SK-N-SH treated with all-trans-retinoic acid at 6 μM for 48 hours (cell line): ENCODE data around the gene AKT3.

Experiments used
- ATAC-seq: fragments of 200-7000 bp; cut with Tn5 transposase; 3 replicates; pipeline ENCODE4 v1.9.1; 2020; ENCODE audit warnings: mild to moderate bottlenecking, moderate library complexity
- ARNTL ChIP-seq: fragments of 450-650 bp; formaldehyde crosslinking; IDR thresholded peaks from 2 replicates; pipeline ENCODE4 v1.5.0; 2020; ENCODE audit warnings: low read depth, mild to moderate bottlenecking, moderate library complexity, borderline replicate concordance
- BACH2 ChIP-seq: fragments of 250-450 bp; sonication (Bioruptor Pico); IDR thresholded peaks from 2 replicates; pipeline ENCODE4 v1.9.0; 2021; ENCODE audit warnings: mild to moderate bottlenecking, borderline replicate concordance
- CSDC2 ChIP-seq: fragments of 250-450 bp; sonication (Bioruptor Pico); IDR thresholded peaks from 2 replicates; pipeline ENCODE4 v1.5.0; 2020; ENCODE audit warnings: mild to moderate bottlenecking, moderate library complexity
- ESRRG ChIP-seq: fragments of 250-450 bp; sonication (Bioruptor Pico); IDR thresholded peaks from 2 replicates; pipeline ENCODE4 v1.6.1; 2021; ENCODE audit warnings: mild to moderate bottlenecking
- GLIS3 ChIP-seq: fragments of 250-450 bp; sonication (Bioruptor Pico); IDR thresholded peaks from 2 replicates; pipeline ENCODE4 v1.5.0; 2020; ENCODE audit warnings: mild to moderate bottlenecking, moderate library complexity
- ISL1 ChIP-seq: fragments of 250-450 bp; sonication (Bioruptor Pico); IDR thresholded peaks from 2 replicates; pipeline ENCODE4 v2.1.2; 2022; ENCODE audit warnings: mild to moderate bottlenecking, moderate library complexity
- OSR1 ChIP-seq: fragments of 250-450 bp; sonication (Bioruptor Pico); IDR thresholded peaks from 2 replicates; pipeline ENCODE4 v1.8.0; 2022; ENCODE audit warnings: moderate library complexity, mild to moderate bottlenecking, inconsistent platforms
- PPARA ChIP-seq: fragments of 250-450 bp; sonication (Bioruptor Pico); IDR thresholded peaks from 2 replicates; pipeline ENCODE4 v1.5.0; 2020; ENCODE audit warnings: mild to moderate bottlenecking, borderline replicate concordance
- RARB ChIP-seq: fragments of 250-450 bp; sonication (Bioruptor Pico); IDR thresholded peaks from 2 replicates; pipeline ENCODE4 v1.8.0; 2021; ENCODE audit warnings: mild to moderate bottlenecking, moderate library complexity
- SNAI2 ChIP-seq: fragments of 250-450 bp; sonication (Bioruptor Pico); IDR thresholded peaks from 2 replicates; pipeline ENCODE4 v1.5.0; 2020; ENCODE audit warnings: mild to moderate bottlenecking, moderate library complexity
- TCF4 ChIP-seq: fragments of 250-450 bp; sonication (Bioruptor Pico); IDR thresholded peaks from 2 replicates; pipeline ENCODE4 v1.8.0; 2021; ENCODE audit warnings: mild to moderate bottlenecking, moderate library complexity, borderline replicate concordance
- TOX ChIP-seq: fragments of 250-450 bp; sonication (Bioruptor Pico); IDR thresholded peaks from 2 replicates; pipeline ENCODE4 v1.8.0; 2021; ENCODE audit warnings: mild to moderate bottlenecking, moderate library complexity, borderline replicate concordance
- ZC3H10 ChIP-seq: fragments of 250-450 bp; sonication (Bioruptor Pico); IDR thresholded peaks from 2 replicates; pipeline ENCODE4 v1.5.1; 2021; ENCODE audit warnings: mild to moderate bottlenecking, moderate library complexity
- ZFP3 ChIP-seq: fragments of 250-450 bp; sonication (Bioruptor Pico); IDR thresholded peaks from 2 replicates; pipeline ENCODE4 v1.5.0; 2020; ENCODE audit warnings: mild to moderate bottlenecking, moderate library complexity
- ZFP30 ChIP-seq: fragments of 450-650 bp; formaldehyde crosslinking; IDR thresholded peaks from 2 replicates; pipeline ENCODE4 v1.5.0; 2022; ENCODE audit warnings: mild to moderate bottlenecking, moderate library complexity
- ZNF565 ChIP-seq: fragments of 450-650 bp; formaldehyde crosslinking; conservative IDR thresholded peaks from 2 replicates; pipeline ENCODE4 v1.5.0; 2020; ENCODE audit warnings: low read depth, mild to moderate bottlenecking, moderate library complexity
- ZNF70 ChIP-seq: fragments of 450-650 bp; formaldehyde crosslinking; IDR thresholded peaks from 2 replicates; pipeline ENCODE4 v1.5.0; 2020; ENCODE audit warnings: mild to moderate bottlenecking, moderate library complexity
- ZNF8 ChIP-seq: fragments of 450-650 bp; formaldehyde crosslinking; IDR thresholded peaks from 2 replicates; pipeline ENCODE4 v1.5.0; 2020; ENCODE audit warnings: mild to moderate bottlenecking, moderate library complexity
- TF ChIP-seq, protein P1 (sequence below): fragments of 250-450 bp; sonication (Bioruptor Pico); IDR thresholded peaks from 2 replicates; pipeline ENCODE4 v1.8.0; 2021; ENCODE audit warnings: low read depth, mild to moderate bottlenecking, moderate library complexity, borderline replicate concordance
- TF ChIP-seq, protein P2 (sequence below): fragments of 250-450 bp; sonication (Bioruptor Pico); IDR thresholded peaks from 2 replicates; pipeline ENCODE4 v1.5.1; 2021; ENCODE audit warnings: mild to moderate bottlenecking, moderate library complexity
- TF ChIP-seq, protein P3 (sequence below): fragments of 250-450 bp; sonication (Bioruptor Pico); IDR thresholded peaks from 2 replicates; pipeline ENCODE4 v1.5.0; 2020; ENCODE audit warnings: mild to moderate bottlenecking, moderate library complexity
- TF ChIP-seq, protein P4 (sequence below): fragments of 250-450 bp; sonication (Bioruptor Pico); IDR thresholded peaks from 2 replicates; pipeline ENCODE4 v1.8.0; 2020; ENCODE audit warnings: mild to moderate bottlenecking, moderate library complexity, borderline replicate concordance
- TF ChIP-seq, protein P5 (sequence below): fragments of 250-450 bp; sonication (Bioruptor Pico); IDR thresholded peaks from 2 replicates; pipeline ENCODE4 v1.5.1; 2020; ENCODE audit warnings: low read depth, mild to moderate bottlenecking, moderate library complexity

Gene AKT3

DNA sequence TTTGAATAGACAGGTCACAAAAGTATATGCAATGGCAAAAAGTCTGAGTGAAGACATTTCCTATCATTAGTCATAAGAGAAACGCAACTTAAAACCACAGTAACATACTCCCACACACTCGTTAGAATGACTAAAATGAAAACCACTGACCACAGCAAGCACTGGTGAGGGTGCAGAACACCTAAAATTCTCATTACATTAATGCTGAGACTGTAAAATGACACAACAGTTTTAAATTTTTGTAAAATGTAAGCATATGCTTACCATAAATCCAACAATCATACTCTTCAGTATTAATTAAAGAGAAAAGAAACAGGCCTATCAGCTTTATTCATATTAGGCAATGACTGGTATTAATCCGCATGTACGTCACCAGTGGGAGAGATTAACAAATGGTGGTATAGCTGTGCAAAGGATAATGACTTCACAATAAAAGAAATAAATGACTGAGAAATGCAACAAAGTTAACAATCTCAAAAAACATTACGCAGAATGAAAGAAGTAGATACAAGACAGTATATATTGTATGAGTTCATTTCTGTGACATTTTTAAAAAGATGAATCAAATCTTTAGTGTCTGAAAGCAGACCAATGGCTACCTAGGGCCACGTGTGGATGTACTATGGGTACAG lies 253.5 kb downstream of the AKT3 start:
- peak; percentile 95 for ATAC-seq
- TF ChIP-seq ESRRG (no peak), SNAI2 (no peak), PPARA (CRISPR knock-in tag) (no peak), ZC3H10 (CRISPR knock-in tag) (peak; percentile 91), TCF4 (no peak), OSR1 (CRISPR knock-in tag) (no peak), RARB (CRISPR knock-in tag) (no peak), CSDC2 (CRISPR knock-in tag) (no peak), ZFP30 (CRISPR knock-in tag) (no peak), ARNTL (no peak), ZNF565 (CRISPR knock-in tag) (no peak), BACH2 (no peak), ZNF8 (CRISPR knock-in tag) (no peak), ISL1 (CRISPR knock-in tag) (no peak), ZNF70 (CRISPR knock-in tag) (no peak), GLIS3 (CRISPR knock-in tag) (no peak), TOX (CRISPR knock-in tag) (peak; percentile 91; the same call in 1 of the 2 replicates), ZFP3 (CRISPR knock-in tag) (no peak)
- TF ChIP-seq, protein P1, sequence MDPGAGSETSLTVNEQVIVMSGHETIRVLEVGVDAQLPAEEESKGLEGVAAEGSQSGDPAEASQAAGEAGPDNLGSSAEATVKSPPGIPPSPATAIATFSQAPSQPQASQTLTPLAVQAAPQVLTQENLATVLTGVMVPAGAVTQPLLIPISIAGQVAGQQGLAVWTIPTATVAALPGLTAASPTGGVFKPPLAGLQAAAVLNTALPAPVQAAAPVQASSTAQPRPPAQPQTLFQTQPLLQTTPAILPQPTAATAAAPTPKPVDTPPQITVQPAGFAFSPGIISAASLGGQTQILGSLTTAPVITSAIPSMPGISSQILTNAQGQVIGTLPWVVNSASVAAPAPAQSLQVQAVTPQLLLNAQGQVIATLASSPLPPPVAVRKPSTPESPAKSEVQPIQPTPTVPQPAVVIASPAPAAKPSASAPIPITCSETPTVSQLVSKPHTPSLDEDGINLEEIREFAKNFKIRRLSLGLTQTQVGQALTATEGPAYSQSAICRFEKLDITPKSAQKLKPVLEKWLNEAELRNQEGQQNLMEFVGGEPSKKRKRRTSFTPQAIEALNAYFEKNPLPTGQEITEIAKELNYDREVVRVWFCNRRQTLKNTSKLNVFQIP (CRISPR knock-in tag), result peak; percentile 88; the same call in 1 of the 2 replicates
- TF ChIP-seq, protein P2, sequence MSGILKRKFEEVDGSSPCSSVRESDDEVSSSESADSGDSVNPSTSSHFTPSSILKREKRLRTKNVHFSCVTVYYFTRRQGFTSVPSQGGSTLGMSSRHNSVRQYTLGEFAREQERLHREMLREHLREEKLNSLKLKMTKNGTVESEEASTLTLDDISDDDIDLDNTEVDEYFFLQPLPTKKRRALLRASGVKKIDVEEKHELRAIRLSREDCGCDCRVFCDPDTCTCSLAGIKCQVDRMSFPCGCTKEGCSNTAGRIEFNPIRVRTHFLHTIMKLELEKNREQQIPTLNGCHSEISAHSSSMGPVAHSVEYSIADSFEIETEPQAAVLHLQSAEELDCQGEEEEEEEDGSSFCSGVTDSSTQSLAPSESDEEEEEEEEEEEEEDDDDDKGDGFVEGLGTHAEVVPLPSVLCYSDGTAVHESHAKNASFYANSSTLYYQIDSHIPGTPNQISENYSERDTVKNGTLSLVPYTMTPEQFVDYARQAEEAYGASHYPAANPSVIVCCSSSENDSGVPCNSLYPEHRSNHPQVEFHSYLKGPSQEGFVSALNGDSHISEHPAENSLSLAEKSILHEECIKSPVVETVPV (CRISPR knock-in tag), result no peak
- TF ChIP-seq, protein P3, sequence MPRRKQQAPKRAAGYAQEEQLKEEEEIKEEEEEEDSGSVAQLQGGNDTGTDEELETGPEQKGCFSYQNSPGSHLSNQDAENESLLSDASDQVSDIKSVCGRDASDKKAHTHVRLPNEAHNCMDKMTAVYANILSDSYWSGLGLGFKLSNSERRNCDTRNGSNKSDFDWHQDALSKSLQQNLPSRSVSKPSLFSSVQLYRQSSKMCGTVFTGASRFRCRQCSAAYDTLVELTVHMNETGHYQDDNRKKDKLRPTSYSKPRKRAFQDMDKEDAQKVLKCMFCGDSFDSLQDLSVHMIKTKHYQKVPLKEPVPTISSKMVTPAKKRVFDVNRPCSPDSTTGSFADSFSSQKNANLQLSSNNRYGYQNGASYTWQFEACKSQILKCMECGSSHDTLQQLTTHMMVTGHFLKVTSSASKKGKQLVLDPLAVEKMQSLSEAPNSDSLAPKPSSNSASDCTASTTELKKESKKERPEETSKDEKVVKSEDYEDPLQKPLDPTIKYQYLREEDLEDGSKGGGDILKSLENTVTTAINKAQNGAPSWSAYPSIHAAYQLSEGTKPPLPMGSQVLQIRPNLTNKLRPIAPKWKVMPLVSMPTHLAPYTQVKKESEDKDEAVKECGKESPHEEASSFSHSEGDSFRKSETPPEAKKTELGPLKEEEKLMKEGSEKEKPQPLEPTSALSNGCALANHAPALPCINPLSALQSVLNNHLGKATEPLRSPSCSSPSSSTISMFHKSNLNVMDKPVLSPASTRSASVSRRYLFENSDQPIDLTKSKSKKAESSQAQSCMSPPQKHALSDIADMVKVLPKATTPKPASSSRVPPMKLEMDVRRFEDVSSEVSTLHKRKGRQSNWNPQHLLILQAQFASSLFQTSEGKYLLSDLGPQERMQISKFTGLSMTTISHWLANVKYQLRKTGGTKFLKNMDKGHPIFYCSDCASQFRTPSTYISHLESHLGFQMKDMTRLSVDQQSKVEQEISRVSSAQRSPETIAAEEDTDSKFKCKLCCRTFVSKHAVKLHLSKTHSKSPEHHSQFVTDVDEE, result no peak
- TF ChIP-seq, protein P4, sequence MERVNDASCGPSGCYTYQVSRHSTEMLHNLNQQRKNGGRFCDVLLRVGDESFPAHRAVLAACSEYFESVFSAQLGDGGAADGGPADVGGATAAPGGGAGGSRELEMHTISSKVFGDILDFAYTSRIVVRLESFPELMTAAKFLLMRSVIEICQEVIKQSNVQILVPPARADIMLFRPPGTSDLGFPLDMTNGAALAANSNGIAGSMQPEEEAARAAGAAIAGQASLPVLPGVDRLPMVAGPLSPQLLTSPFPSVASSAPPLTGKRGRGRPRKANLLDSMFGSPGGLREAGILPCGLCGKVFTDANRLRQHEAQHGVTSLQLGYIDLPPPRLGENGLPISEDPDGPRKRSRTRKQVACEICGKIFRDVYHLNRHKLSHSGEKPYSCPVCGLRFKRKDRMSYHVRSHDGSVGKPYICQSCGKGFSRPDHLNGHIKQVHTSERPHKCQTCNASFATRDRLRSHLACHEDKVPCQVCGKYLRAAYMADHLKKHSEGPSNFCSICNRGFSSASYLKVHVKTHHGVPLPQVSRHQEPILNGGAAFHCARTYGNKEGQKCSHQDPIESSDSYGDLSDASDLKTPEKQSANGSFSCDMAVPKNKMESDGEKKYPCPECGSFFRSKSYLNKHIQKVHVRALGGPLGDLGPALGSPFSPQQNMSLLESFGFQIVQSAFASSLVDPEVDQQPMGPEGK (CRISPR knock-in tag), result peak; percentile 33; the same call in 1 of the 2 replicates
- TF ChIP-seq, protein P5, sequence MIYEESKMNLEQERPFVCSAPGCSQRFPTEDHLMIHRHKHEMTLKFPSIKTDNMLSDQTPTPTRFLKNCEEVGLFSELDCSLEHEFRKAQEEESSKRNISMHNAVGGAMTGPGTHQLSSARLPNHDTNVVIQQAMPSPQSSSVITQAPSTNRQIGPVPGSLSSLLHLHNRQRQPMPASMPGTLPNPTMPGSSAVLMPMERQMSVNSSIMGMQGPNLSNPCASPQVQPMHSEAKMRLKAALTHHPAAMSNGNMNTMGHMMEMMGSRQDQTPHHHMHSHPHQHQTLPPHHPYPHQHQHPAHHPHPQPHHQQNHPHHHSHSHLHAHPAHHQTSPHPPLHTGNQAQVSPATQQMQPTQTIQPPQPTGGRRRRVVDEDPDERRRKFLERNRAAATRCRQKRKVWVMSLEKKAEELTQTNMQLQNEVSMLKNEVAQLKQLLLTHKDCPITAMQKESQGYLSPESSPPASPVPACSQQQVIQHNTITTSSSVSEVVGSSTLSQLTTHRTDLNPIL (CRISPR knock-in tag), result no peak

DNA sequence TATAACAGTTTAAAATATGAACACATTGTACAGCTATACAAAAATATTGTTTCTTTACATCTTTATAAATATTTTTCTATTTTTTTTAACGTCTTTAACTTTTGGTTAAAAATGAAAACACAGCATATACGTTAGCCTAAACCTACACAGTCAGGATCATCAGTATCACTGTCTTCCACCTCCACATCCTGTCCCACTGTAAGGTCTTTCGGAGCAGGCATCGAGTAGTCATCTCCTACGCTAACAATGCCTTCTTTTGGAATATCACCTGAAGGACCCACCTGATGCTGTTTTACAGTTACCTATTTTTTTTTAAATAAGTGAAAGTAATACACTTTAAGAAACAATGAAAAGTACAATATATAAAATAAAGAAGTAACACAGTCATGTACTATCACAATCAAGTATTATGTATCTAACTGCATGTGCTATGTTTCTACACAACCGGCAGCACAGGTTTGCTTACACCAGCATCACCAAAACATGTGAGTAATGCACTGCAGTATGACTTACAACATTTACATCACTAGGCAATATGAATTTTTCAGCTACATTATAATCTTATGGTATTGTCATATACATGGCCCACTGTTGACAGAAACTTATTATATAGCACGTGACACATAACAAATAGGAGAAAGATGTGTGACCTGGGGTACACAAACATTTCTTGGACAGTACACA lies 254.4 kb downstream of the AKT3 start:
- peak; percentile 63 for ATAC-seq
- no peak for TF ChIP-seq ZC3H10 (CRISPR knock-in tag)
- no peak for TF ChIP-seq ZNF70 (CRISPR knock-in tag)
- TF ChIP-seq TOX (CRISPR knock-in tag), result no peak
- no peak for TF ChIP-seq RARB (CRISPR knock-in tag)
- TF ChIP-seq, protein P5 (CRISPR knock-in tag), result no peak
- no peak for TF ChIP-seq BACH2
- no peak for TF ChIP-seq ZNF8 (CRISPR knock-in tag)
- TF ChIP-seq ZFP30 (CRISPR knock-in tag), result no peak
- TF ChIP-seq SNAI2, result no peak
- no peak for TF ChIP-seq GLIS3 (CRISPR knock-in tag)
- TF ChIP-seq ISL1 (CRISPR knock-in tag), result no peak
- no peak for TF ChIP-seq ESRRG
- TF ChIP-seq, protein P1 (CRISPR knock-in tag), result no peak
- TF ChIP-seq, protein P4 (CRISPR knock-in tag), result no peak
- TF ChIP-seq PPARA (CRISPR knock-in tag), result no peak
- no peak for TF ChIP-seq TCF4
- no peak for TF ChIP-seq ZFP3 (CRISPR knock-in tag)
